ENCODE data around the gene ZNF280C.

GRCh38 chrX:130204647-130205046 lies 64.1 kb downstream of the ZNF280C start:
- TF ChIP-seq, protein P1, sequence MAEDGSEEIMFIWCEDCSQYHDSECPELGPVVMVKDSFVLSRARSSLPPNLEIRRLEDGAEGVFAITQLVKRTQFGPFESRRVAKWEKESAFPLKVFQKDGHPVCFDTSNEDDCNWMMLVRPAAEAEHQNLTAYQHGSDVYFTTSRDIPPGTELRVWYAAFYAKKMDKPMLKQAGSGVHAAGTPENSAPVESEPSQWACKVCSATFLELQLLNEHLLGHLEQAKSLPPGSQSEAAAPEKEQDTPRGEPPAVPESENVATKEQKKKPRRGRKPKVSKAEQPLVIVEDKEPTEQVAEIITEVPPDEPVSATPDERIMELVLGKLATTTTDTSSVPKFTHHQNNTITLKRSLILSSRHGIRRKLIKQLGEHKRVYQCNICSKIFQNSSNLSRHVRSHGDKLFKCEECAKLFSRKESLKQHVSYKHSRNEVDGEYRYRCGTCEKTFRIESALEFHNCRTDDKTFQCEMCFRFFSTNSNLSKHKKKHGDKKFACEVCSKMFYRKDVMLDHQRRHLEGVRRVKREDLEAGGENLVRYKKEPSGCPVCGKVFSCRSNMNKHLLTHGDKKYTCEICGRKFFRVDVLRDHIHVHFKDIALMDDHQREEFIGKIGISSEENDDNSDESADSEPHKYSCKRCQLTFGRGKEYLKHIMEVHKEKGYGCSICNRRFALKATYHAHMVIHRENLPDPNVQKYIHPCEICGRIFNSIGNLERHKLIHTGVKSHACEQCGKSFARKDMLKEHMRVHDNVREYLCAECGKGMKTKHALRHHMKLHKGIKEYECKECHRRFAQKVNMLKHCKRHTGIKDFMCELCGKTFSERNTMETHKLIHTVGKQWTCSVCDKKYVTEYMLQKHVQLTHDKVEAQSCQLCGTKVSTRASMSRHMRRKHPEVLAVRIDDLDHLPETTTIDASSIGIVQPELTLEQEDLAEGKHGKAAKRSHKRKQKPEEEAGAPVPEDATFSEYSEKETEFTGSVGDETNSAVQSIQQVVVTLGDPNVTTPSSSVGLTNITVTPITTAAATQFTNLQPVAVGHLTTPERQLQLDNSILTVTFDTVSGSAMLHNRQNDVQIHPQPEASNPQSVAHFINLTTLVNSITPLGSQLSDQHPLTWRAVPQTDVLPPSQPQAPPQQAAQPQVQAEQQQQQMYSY (CRISPR knock-in tag; IDR thresholded peaks at IDR 0.05), result no peak
- no peak for TF ChIP-seq ZNF423 (CRISPR knock-in tag; IDR thresholded peaks at IDR 0.05)
- TF ChIP-seq, protein P2, sequence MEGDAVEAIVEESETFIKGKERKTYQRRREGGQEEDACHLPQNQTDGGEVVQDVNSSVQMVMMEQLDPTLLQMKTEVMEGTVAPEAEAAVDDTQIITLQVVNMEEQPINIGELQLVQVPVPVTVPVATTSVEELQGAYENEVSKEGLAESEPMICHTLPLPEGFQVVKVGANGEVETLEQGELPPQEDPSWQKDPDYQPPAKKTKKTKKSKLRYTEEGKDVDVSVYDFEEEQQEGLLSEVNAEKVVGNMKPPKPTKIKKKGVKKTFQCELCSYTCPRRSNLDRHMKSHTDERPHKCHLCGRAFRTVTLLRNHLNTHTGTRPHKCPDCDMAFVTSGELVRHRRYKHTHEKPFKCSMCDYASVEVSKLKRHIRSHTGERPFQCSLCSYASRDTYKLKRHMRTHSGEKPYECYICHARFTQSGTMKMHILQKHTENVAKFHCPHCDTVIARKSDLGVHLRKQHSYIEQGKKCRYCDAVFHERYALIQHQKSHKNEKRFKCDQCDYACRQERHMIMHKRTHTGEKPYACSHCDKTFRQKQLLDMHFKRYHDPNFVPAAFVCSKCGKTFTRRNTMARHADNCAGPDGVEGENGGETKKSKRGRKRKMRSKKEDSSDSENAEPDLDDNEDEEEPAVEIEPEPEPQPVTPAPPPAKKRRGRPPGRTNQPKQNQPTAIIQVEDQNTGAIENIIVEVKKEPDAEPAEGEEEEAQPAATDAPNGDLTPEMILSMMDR (IDR thresholded peaks at IDR 0.05), result no peak
- TF ChIP-seq HMGA2 (CRISPR knock-in tag; IDR thresholded peaks at IDR 0.05), result no peak
- no peak for TF ChIP-seq ZNF121 (CRISPR knock-in tag; IDR thresholded peaks at IDR 0.05)
- TF ChIP-seq CREB1 (CRISPR knock-in tag; IDR thresholded peaks at IDR 0.05), result no peak
- no peak for TF ChIP-seq USF1 (CRISPR knock-in tag; IDR thresholded peaks at IDR 0.05)
- TF ChIP-seq, protein P3, sequence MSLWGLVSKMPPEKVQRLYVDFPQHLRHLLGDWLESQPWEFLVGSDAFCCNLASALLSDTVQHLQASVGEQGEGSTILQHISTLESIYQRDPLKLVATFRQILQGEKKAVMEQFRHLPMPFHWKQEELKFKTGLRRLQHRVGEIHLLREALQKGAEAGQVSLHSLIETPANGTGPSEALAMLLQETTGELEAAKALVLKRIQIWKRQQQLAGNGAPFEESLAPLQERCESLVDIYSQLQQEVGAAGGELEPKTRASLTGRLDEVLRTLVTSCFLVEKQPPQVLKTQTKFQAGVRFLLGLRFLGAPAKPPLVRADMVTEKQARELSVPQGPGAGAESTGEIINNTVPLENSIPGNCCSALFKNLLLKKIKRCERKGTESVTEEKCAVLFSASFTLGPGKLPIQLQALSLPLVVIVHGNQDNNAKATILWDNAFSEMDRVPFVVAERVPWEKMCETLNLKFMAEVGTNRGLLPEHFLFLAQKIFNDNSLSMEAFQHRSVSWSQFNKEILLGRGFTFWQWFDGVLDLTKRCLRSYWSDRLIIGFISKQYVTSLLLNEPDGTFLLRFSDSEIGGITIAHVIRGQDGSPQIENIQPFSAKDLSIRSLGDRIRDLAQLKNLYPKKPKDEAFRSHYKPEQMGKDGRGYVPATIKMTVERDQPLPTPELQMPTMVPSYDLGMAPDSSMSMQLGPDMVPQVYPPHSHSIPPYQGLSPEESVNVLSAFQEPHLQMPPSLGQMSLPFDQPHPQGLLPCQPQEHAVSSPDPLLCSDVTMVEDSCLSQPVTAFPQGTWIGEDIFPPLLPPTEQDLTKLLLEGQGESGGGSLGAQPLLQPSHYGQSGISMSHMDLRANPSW (CRISPR knock-in tag; conservative IDR thresholded peaks at IDR 0.05; ENCODE audit: low read depth), result no peak
- no peak for TF ChIP-seq ATF3 (CRISPR knock-in tag; conservative IDR thresholded peaks at IDR 0.05)
- TF ChIP-seq, protein P4, sequence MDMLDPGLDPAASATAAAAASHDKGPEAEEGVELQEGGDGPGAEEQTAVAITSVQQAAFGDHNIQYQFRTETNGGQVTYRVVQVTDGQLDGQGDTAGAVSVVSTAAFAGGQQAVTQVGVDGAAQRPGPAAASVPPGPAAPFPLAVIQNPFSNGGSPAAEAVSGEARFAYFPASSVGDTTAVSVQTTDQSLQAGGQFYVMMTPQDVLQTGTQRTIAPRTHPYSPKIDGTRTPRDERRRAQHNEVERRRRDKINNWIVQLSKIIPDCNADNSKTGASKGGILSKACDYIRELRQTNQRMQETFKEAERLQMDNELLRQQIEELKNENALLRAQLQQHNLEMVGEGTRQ (CRISPR knock-in tag; IDR thresholded peaks at IDR 0.05), result no peak

All from WTC11 (cell line).